NCI-H2107 treated with DMSO at 0.1 percent for 48 hours (cell line): ENCODE data around the gene FRAS1.
"Not testable (repeated sequence)": the region's sequence is repeated elsewhere in the genome, so short reads cannot be mapped to it uniquely, and the experiment has no call there.

Experiments
- DNase-seq: peaks from one replicate; lab custom pipeline; 2025; ENCODE audit not compliant: unreplicated experiment; lab: John Stamatoyannopoulos, UW

FRAS1 gene

DNA sequence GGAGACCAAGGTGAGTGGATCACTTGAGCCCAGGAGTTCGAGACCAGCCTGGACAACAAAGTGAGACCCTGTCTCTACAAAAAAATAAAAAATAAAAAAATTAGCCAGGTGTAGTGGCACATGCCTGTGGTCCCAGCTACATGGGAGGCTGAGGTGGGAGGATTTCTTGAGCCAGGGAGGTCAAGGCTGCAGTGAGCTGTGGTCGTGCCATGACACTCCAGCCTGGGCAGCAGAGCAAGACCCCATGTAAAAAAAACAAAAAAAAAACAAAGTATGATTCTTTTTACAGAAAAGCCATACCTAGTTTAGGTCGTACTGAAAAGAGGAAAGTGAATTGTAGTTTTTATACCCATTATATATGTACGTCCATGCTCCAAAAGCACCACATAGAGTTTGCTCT lies 151.8 kb downstream of the FRAS1 start:
- not testable (repeated sequence) for DNase-seq

DNA sequence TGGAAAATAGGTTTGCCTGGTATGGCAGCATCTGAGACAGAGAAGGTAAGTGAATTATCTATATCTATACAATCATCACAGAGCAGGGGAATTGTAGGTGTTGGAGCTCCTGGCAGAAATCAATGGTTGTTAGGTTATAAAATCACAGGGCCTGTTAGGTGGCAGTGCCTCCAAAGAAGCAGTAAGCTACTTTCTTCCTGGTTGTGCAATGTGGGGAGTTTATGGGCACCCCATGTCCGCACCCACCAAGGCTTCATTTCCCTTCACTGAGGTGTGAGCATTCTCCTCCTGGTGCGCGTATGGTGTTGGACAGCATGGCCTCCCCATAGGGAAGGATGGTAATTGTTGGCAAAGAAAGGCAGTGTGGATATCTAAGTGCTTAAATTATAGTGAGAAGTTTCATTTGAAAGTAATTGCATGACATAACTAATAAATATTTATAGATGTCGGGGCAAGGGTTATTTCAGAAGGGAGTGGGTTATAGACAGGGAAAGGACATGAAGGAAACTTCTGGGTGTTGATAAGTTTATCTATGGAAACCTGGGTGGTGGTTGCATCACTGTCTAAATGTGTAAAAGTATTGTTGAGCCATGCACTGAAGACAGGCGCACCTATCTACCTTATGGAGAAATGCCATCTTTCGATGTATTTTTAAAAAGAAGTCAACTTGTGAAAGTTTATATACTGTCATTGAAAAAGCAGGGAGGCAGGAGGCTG lies 153.7 kb downstream of the FRAS1 start:
- DNase-seq = no peak

DNA sequence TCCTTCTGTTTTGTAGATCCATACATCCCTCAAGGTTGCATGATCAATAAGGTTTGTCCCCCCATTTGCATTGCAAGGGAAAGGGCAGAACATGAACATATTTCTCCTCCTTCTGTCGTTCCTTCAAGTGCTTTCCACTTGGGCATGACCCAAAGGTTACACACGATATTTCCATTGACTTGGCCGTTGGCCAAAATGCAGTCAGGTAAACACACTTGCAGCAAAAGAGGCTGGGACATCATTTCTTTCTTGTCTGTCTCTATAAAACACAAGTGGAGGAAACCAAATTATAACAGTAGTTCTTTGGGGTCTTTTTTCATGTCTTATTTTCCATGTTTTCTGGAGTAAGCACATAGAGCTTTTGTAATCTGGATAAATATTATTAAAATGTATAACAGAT lies 156.1 kb downstream of the FRAS1 start:
- no peak for DNase-seq

DNA sequence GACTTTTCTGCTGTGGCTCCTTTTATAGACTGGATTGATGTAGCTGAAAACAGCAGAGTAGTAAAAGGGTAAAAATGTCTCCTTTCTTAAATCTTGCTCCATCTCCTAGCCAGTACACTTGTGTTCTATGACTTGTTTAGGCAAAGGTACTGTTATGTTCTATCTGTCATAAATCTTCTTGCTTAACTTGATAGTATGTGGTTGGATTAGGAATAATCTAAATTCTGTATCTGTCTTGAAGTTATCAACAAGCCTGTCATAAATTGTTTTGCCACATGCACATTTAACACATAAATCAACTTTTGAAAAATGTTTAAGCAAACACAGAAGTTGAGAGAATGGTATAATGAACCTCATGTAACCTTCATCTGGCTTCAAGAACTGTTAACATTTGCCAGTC lies 157.0 kb downstream of the FRAS1 start:
- no peak for DNase-seq

DNA sequence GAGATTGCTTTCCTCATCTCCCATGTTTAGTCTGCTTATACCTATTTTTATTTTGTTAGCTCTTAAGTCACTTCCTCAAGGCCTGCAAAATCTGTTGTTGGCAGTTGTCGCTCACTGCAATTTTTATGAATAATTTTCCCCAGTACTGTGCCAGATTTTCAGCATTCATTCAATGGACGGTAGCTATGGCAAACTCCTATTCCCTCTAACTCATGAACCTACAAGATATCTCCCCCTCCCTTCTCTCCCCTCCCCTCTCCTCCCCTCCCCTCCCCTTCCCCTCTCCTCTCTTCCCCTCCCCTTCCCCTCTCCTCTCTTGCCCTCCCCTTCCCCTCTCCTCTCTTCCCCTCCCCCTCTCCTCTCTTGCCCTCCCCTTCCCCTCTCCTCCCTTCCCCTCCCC lies 160.4 kb downstream of the FRAS1 start:
- DNase-seq = no peak

DNA sequence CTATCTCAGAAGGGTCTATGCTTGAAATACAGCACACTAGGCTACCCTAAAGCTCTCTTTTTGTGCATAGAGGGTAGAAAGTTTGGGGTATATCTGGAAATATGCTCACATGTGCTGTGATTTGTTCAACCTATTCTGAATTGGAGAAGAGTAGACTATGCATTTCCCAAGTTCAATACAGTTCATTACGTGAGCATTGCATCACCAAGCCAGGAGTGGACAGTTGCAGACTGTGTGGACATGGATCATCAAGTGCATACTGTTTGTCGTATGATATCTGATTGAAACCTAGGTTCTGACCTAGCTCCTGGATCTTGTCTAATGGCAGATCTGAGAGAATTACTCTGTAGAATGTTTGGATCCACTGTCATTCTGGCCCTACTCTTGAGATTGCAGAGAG lies 161.1 kb downstream of the FRAS1 start:
- no peak for DNase-seq

DNA sequence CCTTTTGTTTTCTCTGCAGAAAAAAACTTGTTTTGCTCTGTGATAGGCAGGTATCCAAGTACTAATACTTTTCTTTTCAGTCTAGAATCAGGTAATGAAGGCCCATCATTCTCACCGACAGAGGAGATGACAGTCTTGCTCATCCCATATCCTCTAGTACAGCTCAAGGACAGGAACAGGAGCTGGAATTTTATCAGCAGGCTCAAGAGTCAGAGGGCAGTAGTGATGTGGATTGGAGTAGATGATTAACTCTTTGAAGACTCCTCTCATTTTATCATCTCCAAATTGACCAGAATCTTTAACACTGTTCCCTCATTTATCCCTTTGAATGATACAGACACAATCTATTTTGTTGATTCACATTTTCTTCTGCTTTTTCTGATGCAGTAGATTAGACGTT lies 162.7 kb downstream of the FRAS1 start:
- DNase-seq = no peak

DNA sequence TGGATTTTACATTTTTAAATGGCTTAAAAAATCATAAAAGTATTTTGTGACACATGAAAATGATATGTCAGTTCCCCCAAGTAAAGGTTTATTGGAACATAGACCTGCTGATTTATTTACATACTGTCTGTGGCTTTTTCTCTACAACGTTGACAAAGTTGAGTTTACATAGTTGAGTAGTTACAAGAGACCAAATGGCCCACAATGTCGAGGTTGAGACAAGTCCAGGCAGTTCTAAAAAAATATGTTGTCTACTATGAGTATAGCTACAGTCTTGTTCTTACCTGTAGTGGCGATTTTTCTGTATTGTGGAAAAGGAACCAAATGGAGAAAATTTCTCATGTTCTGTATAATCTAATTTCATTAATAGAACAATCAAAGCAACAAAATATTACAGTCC lies 163.2 kb downstream of the FRAS1 start:
- DNase-seq = no peak

DNA sequence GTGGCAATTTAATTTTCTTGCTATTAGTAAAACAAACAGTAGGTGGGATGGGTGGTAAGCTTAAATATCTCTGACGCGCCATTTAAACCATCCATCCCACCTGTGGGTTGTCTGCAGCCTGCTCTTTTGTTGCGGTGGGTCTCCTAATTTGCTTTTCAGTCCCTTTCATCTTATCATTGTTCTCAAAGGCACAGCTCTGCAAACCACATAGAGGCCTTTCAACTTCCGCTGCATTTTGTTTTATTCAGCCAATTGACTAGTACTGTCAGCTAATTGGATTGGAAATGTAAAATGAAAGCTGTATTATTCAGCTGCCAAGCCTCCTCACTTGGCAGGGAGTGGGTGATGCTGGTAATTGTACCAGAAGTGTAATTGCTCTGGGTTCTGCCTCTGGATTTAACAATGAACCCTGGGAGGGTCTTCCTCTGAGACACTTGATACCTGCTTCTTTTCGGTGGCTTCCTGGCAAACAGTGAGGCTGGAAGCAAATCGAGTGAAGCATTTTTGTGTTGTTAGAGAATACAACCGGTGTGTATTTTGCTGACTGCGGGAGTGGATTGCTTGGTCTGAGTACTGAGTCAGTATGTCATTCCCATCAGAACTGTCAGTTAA lies 165.6 kb downstream of the FRAS1 start:
- DNase-seq = peak; percentile 86

DNA sequence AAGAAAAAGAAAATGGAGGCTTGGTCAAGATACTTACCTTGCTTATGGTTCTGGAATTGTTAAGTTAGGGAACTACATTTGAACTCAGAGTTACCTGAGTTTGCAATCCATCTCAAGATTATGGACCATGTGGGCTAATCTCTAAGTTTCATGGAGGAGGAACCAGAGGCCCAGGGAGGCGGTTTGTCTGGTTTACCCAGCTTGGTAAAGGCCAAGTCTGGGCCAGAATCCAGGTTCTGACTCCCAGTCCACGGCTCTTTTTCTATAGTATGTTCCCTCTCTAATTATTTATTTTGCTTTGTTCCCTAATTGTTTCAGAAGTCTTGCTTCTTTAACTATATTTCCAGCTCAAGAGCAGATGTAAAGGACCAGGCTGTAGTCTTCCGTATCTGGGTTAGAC lies 168.1 kb downstream of the FRAS1 start:
- no peak for DNase-seq

DNA sequence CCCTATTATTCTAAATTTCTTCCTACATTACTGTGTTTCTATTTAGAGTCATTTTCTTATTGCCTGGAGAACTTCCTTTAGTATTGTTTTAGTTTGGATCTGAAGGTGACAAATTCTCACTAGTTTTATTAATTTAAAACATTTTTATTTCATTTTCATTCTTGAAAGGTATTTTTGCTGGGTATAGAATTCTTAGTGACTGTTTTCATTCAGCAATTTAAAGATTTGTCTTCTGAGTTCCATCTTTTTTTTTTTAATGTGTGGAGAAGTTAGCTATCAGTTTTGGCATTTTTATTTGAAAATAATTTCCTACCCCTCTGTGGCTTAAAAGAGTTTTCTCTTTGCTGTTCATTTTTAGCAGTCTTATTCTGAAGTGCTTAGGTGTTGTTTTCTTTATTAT lies 169.2 kb downstream of the FRAS1 start:
- no peak for DNase-seq

DNA sequence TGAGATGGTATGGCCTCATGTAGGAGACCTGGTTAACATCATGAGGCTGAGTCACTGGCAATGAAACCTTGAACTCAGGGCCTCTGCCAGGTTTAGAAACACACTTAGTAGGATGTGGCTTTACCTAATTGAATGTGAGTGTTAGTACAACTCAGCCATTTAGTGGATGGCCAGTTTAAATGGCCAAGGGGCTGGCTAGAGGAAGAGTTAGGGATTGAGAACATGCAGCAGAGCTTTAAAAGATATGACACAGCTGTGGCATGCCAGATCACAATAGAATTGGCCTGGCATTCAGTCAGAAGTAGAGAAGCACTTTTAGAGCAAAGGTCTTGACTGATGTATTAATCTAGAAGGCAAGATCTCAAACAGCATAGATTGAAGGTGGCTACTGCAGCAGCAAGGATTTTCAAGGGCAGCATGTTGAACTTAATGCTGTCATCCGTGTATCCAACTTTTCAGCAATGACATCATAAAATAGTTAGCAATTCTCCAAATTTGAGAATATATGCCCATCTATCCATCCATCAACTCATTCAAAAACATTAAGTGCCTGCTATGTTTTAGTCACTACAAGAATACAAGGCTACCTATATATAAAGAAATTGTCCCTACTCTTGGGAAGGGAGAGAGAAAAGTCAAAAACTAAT lies 170.4 kb downstream of the FRAS1 start:
- DNase-seq = no peak

DNA sequence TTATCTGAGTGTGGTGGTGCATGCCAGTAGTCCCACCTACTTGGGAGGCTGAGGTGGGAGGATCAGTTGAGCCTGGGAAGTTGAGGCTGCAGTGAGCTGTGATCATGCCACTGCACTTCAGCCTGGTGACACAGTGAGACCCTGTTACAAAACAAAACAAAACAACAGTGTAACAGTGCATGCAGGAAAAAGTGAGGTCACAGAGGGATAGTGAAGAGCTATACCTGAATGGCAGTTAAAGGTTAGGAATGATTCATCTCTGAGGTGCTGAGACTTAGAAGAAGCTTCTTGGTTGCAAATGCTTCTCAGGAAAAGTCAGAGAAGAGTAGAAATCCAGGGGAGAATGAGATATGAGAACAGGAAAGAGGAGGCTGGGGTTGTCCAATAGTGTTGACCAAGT lies 178.7 kb downstream of the FRAS1 start:
- DNase-seq = no peak

DNA sequence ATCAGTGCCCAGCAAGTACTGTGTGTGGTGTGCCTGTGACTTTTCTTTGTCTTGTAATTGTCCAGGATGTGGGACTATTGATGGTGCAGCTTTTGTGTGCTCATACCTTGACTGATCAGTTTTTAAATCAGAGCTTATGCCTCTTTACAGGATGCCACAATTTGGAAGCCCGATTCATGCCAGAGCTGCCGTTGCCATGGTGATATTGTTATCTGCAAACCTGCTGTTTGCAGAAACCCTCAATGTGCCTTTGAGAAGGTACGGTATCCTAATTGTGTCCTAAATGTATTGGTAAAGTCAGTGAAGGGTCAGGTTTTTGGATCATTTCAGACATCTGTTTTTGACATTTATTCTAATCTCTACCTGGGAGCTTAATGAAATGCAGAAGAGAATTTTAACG lies 180.2 kb downstream of the FRAS1 start:
- no peak for DNase-seq

DNA sequence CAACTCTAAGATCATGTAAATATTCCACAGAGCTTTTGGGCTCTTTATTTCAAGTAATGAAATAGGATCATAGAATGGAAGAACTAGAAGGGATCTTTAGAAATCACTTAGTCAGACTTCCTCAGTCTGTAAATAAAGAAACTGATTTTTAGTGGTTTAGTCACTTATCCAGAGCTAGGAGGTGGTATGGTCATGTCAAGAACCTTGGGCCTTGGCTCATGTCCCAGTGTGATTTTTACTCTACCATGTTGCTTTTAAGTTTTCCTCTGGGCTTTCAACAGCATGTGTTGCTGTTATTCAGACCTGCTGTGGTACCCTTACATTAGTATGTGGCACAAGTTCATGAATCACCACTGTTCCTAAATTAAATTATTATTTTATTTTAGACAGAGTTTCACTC lies 184.9 kb downstream of the FRAS1 start:
- DNase-seq = no peak

DNA sequence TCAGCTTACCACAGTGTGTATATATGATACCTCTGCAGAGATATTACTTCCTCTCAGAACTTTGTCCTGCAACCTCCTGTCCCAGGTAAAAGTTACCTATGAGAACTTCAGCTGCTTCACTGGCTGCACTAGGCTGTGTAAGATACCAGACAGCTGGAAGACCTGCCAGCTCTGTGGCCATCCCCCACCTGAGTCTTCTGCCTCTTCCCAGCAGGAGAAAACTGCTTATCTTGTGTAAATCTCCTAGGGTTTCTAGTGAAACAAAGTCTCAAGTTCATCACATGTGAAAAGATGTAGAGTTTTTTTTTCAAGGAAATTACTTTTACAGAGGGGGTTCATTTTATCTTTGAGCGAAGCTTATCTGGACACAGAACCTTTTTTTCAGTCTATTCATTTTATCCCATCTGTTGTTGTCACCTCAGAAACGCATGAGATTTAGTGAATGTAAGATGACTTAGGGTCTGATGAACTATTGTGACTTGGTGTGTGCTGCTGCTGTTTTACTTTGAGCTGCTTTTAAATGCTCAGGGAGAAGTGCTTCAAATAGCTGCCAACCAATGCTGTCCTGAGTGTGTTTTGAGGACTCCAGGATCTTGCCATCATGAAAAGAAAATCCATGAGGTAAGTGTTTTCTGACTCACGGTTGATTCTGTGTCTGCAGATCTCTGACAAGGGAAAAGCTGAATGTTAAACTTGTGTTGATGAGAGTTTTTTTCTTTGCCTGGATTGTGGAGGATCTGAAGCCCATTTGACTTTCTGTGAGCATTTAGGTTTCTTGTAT lies 187.8 kb downstream of the FRAS1 start:
- no peak for DNase-seq

DNA sequence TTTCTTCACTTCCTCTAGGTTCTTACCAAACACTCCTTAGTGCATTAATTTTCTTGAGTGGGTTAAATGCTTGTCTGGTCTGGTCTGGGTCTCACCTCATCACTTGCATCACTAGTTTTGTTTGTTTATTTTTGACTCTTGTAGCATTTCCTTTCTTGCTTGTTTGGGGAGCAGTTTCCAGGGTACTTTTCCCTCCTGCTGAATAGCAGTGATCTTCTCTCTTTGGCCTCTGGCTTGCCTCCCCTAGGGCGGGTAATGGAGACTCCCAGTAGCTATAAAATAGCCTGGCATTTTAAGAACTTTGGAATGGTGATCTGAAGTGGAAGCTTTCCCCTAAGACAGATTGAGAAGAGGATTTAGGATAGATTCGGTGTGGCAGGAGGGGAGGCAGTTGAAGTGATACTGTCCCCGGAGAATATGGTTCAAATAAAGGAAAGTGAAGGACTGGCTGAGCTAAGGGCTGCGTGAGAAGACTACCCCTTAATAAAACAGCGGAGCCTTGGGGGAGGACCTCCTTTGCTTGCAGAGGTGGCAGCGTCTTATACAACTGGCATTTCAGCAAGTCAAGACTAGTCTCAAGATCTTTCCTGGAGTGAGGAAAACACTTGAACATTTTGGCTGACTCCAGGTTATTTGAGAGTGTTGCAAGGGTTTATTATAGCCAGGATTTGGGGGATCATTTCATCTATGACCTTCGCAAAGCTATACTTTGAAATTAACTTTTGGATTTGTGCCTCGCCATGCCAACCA lies 190.6 kb downstream of the FRAS1 start:
- DNase-seq = no peak

DNA sequence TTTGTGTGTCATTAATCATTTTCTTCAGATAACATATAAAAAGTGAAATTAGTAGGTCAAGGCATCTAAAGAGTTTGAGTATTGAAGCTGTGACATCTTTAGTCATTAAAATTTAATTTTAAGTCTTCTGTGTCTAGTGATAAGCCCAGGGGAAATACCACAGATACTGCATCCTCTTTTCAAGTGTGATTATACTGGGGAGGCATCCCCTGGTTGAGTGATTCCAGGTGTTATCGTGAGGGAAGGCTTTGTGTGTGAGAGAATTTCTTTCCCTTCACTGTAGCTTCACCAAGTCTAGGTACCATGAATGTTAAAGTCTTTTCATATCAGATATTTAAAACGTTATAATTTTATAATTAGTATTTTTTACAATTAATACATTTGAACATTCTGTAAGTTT lies 193.4 kb downstream of the FRAS1 start:
- DNase-seq = no peak

DNA sequence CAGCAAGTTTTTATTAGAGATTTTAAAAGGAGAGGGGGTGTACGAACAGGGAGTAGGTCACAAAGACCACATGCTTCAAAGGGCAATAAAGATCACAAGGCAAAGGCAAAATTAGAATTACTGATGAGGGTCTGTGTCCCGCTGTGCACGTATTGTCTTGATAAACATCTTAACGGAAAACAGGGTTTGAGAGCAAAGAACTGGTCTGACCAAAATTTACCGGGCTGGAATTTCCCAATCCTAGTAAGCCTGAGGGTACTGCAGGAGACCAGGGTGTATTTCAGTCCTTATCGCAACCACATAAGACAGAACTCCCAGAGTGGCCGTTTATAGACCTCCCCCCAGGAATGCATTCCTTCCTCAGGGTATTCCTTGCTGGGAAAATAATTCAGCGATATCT lies 195.7 kb downstream of the FRAS1 start:
- not testable (repeated sequence) for DNase-seq

DNA sequence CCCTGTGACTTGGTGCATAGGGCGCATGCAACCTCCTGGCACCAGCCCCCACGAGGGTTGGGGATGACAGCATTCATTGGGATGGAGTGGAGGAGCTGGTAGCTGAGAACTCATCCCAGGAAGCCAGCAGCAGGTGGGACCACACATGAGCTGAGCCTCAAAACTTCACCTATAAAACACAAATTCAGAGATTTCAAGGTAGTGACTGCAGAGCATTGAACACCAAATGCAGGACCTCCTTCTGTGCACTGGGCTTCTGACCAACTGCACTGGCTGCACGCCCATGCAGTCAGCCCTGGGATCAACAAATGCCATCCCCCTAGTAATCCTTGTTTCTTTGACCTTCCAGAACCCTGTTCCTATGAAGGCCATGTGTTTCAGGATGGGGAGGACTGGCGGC lies 197.8 kb downstream of the FRAS1 start:
- DNase-seq = no peak

DNA sequence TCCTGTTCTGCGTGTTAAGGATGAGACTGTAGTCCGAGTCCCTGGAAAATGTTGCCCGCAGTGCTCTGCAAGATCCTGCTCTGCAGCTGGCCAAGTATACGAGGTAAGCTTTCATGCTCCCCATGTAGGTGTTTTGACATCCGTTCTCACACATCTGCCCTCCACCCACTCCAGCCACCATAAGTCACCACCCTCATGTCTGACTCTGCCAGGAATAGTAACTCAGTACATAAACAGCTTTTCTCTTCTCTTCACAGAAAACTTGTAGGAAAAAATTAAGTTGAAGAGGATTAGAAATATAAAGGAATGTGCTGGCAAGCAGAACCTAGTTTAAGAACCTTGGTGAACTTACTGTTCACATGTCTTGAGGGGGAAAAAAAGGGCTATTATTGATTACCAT lies 207.9 kb downstream of the FRAS1 start:
- DNase-seq = no peak
